GM13977 (cell line): ENCODE data around the gene CDC42EP1.
"Not testable (repeated sequence)": the region's sequence is repeated elsewhere in the genome, so short reads cannot be mapped to it uniquely, and the experiment has no call there.

Source experiments
- DNase-seq: peaks from one replicate; pipeline ENCODE4 v3.0.0; 2012; ENCODE audit warnings: low spot score
- CTCF ChIP-seq: IDR thresholded peaks from 2 replicates; pipeline ENCODE4 v1.5.1; 2012; ENCODE audit warnings: mild to moderate bottlenecking, control low read depth; ENCODE audit not compliant: insufficient read depth; ENCODE audit errors: extremely low read depth, missing control alignments
- in situ Hi-C: fragments of 300-500 bp; cut with MboI; formaldehyde crosslinking; loops from one replicate; pipeline ENCODE4 v1.12.0; 2022; ENCODE audit warnings: low sequenced_read_pairs, low pct_unique_long_range_greater_than_20kb, mixed read lengths, inconsistent platforms; ENCODE audit not compliant: unreplicated experiment

Gene CDC42EP1

GRCh38 chr22:37546437-37547250, 13.6 kb upstream of the CDC42EP1 start:
- DNase-seq = no peak
- TF ChIP-seq CTCF = no peak
- in situ Hi-C loops = no loop called here

GRCh38 chr22:37547251-37547741, 13.0 kb upstream of the CDC42EP1 start:
- DNase-seq = no peak
- no peak for TF ChIP-seq CTCF
- in situ Hi-C loops = no loop called here

- no peak for DNase-seq
- in situ Hi-C loops = no loop called here
- TF ChIP-seq CTCF = no peak
Measured at GRCh38 chr22:37549704-37550059, 10.6 kb upstream of the CDC42EP1 start.

GRCh38 chr22:37550921-37551320, 9.4 kb upstream of the CDC42EP1 start:
- in situ Hi-C loops, DNase-seq: not testable (repeated sequence)

GRCh38 chr22:37551981-37552380, 8.3 kb upstream of the CDC42EP1 start:
- DNase-seq = no peak
- in situ Hi-C loops = no loop called here
- no peak for TF ChIP-seq CTCF

GRCh38 chr22:37552524-37553163, 7.6 kb upstream of the CDC42EP1 start:
- no peak for TF ChIP-seq CTCF
- in situ Hi-C loops = no loop called here
- DNase-seq = no peak

- TF ChIP-seq CTCF = no peak
- DNase-seq = no peak
- in situ Hi-C loops = no loop called here
Measured at GRCh38 chr22:37553725-37554124, 6.6 kb upstream of the CDC42EP1 start.
